GM18507 (cell line): ENCODE measurements around the gene PPP1R14C.

ENCODE experiments used
- DNase-seq: peaks from one replicate; pipeline ENCODE4 v3.0.0; 2011; ENCODE audit warnings: low read depth; ENCODE audit not compliant: insufficient read length; ENCODE audit errors: extremely low spot score
- FAIRE-seq: peaks from 2 replicates; lab custom pipeline; 2011; peaks lifted over from hg19 to GRCh38; lab: Jason Lieb, UNC

The PPP1R14C gene

GRCh38 chr6:150204705-150205472 lies 62.0 kb downstream of the PPP1R14C start:
- DNase-seq (no peak), FAIRE-seq (no peak)

GRCh38 chr6:150207931-150208570 lies 65.2 kb downstream of the PPP1R14C start:
- no peak for DNase-seq
- no peak for FAIRE-seq

- FAIRE-seq = no peak
- DNase-seq = no peak
These were observed 65.9 kb downstream of the PPP1R14C start for GRCh38 chr6:150208611-150209352.

- DNase-seq (no peak), FAIRE-seq (no peak)
These were observed 66.6 kb downstream of the PPP1R14C start for GRCh38 chr6:150209415-150209814.

GRCh38 chr6:150211700-150212511 lies 69.1 kb downstream of the PPP1R14C start:
- FAIRE-seq = no peak
- no peak for DNase-seq

GRCh38 chr6:150212778-150213177 lies 69.9 kb downstream of the PPP1R14C start:
- FAIRE-seq (no peak), DNase-seq (no peak)

GRCh38 chr6:150213301-150213700 lies 70.5 kb downstream of the PPP1R14C start:
- DNase-seq (no peak), FAIRE-seq (no peak)

GRCh38 chr6:150214310-150214709 lies 71.5 kb downstream of the PPP1R14C start:
- DNase-seq (no peak), FAIRE-seq (no peak)

- FAIRE-seq (no peak), DNase-seq (no peak)
These were observed 78.0 kb downstream of the PPP1R14C start for GRCh38 chr6:150220634-150221551.

GRCh38 chr6:150224820-150225219 lies 82.0 kb downstream of the PPP1R14C start:
- FAIRE-seq = no peak

GRCh38 chr6:150227281-150227680 lies 84.4 kb downstream of the PPP1R14C start:
- FAIRE-seq = no peak
- DNase-seq = no peak

More at GRCh38 chr6:150224820-150225219, 82.0 kb downstream of the PPP1R14C start:
- no peak for DNase-seq

GRCh38 chr6:150228072-150228733 lies 85.4 kb downstream of the PPP1R14C start:
- no peak for FAIRE-seq

GRCh38 chr6:150229436-150230163 lies 86.8 kb downstream of the PPP1R14C start:
- no peak for DNase-seq
- FAIRE-seq = no peak

More at GRCh38 chr6:150228072-150228733, 85.4 kb downstream of the PPP1R14C start:
- DNase-seq = no peak

- DNase-seq (no peak), FAIRE-seq (no peak)
These were observed 87.3 kb downstream of the PPP1R14C start for GRCh38 chr6:150230164-150230561.

GRCh38 chr6:150230832-150231524 lies 88.1 kb downstream of the PPP1R14C start:
- DNase-seq = no peak
- no peak for FAIRE-seq

- DNase-seq = no peak
- no peak for FAIRE-seq
These were observed 88.6 kb downstream of the PPP1R14C start for GRCh38 chr6:150231525-150231850.

GRCh38 chr6:150233843-150234269 lies 91.0 kb downstream of the PPP1R14C start:
- DNase-seq (no peak), FAIRE-seq (no peak)
